GM13977 (cell line): Measurements from ENCODE around the gene UBE2N.

Experiments used
- DNase-seq: peaks from one replicate; pipeline ENCODE4 v3.0.0; 2012; ENCODE audit warnings: low spot score
- CTCF ChIP-seq: IDR thresholded peaks from 2 replicates; pipeline ENCODE4 v1.5.1; 2012; ENCODE audit warnings: mild to moderate bottlenecking, control low read depth; ENCODE audit not compliant: insufficient read depth; ENCODE audit errors: extremely low read depth, missing control alignments
- in situ Hi-C: fragments of 300-500 bp; cut with MboI; formaldehyde crosslinking; loops from one replicate; pipeline ENCODE4 v1.12.0; 2022; ENCODE audit warnings: low sequenced_read_pairs, low pct_unique_long_range_greater_than_20kb, mixed read lengths, inconsistent platforms; ENCODE audit not compliant: unreplicated experiment

Gene UBE2N

GRCh38 chr12:93375906-93376305, 65.8 kb downstream of the UBE2N start:
- no peak for TF ChIP-seq CTCF
- in situ Hi-C loops = no loop called here

GRCh38 chr12:93373961-93374656, 67.6 kb downstream of the UBE2N start:
- in situ Hi-C loops = no loop called here
- TF ChIP-seq CTCF = no peak
- DNase-seq = no peak

More at GRCh38 chr12:93375906-93376305, 65.8 kb downstream of the UBE2N start:
- no peak for DNase-seq

- in situ Hi-C loops = no loop called here
- DNase-seq = no peak
- TF ChIP-seq CTCF = no peak
Measured at GRCh38 chr12:93370947-93371346, 70.8 kb downstream of the UBE2N start.

GRCh38 chr12:93369505-93369904, 72.2 kb downstream of the UBE2N start:
- in situ Hi-C loops = no loop called here
- DNase-seq = no peak

GRCh38 chr12:93368766-93369165, 73.0 kb downstream of the UBE2N start:
- in situ Hi-C loops = no loop called here

More at GRCh38 chr12:93369505-93369904, 72.2 kb downstream of the UBE2N start:
- no peak for TF ChIP-seq CTCF

GRCh38 chr12:93366422-93366821, 75.3 kb downstream of the UBE2N start:
- no peak for DNase-seq
- TF ChIP-seq CTCF = no peak
- in situ Hi-C loops = no loop called here

More at GRCh38 chr12:93368766-93369165, 73.0 kb downstream of the UBE2N start:
- DNase-seq = no peak
- TF ChIP-seq CTCF = no peak
